Kidney capillary endothelial cell (primary cell): Measurements from ENCODE around the gene DAB2.
A peak's percentile ranks its signal among the peaks of the same experiment; 100 is the strongest.
"Not testable (repeated sequence)": the region's sequence is repeated elsewhere in the genome, so short reads cannot be mapped to it uniquely, and the experiment has no call there.

ENCODE experiments used
- DNase-seq: peaks from one replicate; pipeline ENCODE4 v3.0.0-alpha.2; 2018; ENCODE audit warnings: low spot score

DAB2 gene

GRCh38 chr5:39420482-39421145 is 4.2 kb downstream of the DAB2 start:
- peak; percentile 91 for DNase-seq

GRCh38 chr5:39419796-39420195 is 5.0 kb downstream of the DAB2 start:
- DNase-seq, result no peak

- no peak for DNase-seq
Observed at GRCh38 chr5:39417979-39418378, 6.8 kb downstream of the DAB2 start.

GRCh38 chr5:39415201-39415600 is 9.6 kb downstream of the DAB2 start:
- no peak for DNase-seq

- no peak for DNase-seq
Observed at GRCh38 chr5:39414426-39414825, 10.4 kb downstream of the DAB2 start.

- DNase-seq, result no peak
Observed at GRCh38 chr5:39413771-39414170, 11.0 kb downstream of the DAB2 start.

- DNase-seq, result no peak
Observed at GRCh38 chr5:39412721-39413394, 11.9 kb downstream of the DAB2 start.

GRCh38 chr5:39411985-39412384 is 12.8 kb downstream of the DAB2 start:
- no peak for DNase-seq

- peak; percentile 66 for DNase-seq
Observed at GRCh38 chr5:39411061-39411460, 13.7 kb downstream of the DAB2 start.

- no peak for DNase-seq
Observed at GRCh38 chr5:39409033-39409432, 15.7 kb downstream of the DAB2 start.

- DNase-seq, result no peak
Observed at GRCh38 chr5:39405083-39405843, 19.5 kb downstream of the DAB2 start.

GRCh38 chr5:39403761-39404160 is 21.0 kb downstream of the DAB2 start:
- DNase-seq, result not testable (repeated sequence)

- DNase-seq, result not testable (repeated sequence)
Observed at GRCh38 chr5:39402140-39402539, 22.6 kb downstream of the DAB2 start.

GRCh38 chr5:39400713-39401578 is 23.8 kb downstream of the DAB2 start:
- no peak for DNase-seq

- DNase-seq, result peak; percentile 90
Observed at GRCh38 chr5:39399135-39400036, 25.4 kb downstream of the DAB2 start.

- no peak for DNase-seq
Observed at GRCh38 chr5:39396843-39397242, 27.9 kb downstream of the DAB2 start.

GRCh38 chr5:39395521-39395920 is 29.3 kb downstream of the DAB2 start:
- no peak for DNase-seq

GRCh38 chr5:39394946-39395345 is 29.8 kb downstream of the DAB2 start:
- DNase-seq, result peak; percentile 64

- DNase-seq, result no peak
Observed at GRCh38 chr5:39390945-39391344, 33.8 kb downstream of the DAB2 start.

- DNase-seq, result no peak
Observed at GRCh38 chr5:39387293-39387692, 37.5 kb downstream of the DAB2 start.

GRCh38 chr5:39384271-39384670 is 40.5 kb downstream of the DAB2 start:
- no peak for DNase-seq
